ENCODE results near the gene NOP14. TPM values are rescaled to one million over a fixed set of nuclear protein-coding genes. Genes with fewer than 3 reads are reported as not detected.

Gene NOP14
- 31.7 and 35.9 TPM in 2 replicates for total RNA-seq (2014; rRNA removed; shearing (Covaris generic))
- total RNA-seq (2022): 56.7 and 66.2 TPM in 2 replicates
- percentile 81 among the genes with signal in this experiment for Bru-seq, nascent RNA
- BruChase-seq, experiment 1, labeled RNA remaining after a 6-hour chase: percentile 89 among the genes with signal in this experiment
- percentile 85 among the genes with signal in this experiment for BruChase-seq, experiment 2, labeled RNA remaining after a 2-hour chase
- long read RNA-seq, transcript NOP14-203 (18 exons, 3,538 nt): major isoform, 28 of 64 reads
- long read RNA-seq, transcript NOP14-201 (19 exons, 2,889 nt): minor isoform, 7 of 64 reads
- long read RNA-seq, partial matches to known transcripts: 3 of 64 reads
- long read RNA-seq, other reads (novel, unspliced or antisense): 23 of 64 reads

- BruUV-seq (replicated peaks): no TSS peak
- intact Hi-C loops (cut with micrococcal nuclease; ENCODE audit: unreplicated experiment): loop anchor here (2.0 to 10.0 kb wide), 3 partner anchors 111 to 499 kb away; partner anchors contain the start of genes HTT, HTT-AS and RNF4
- POLR2A ChIA-PET: interaction anchor here (0.5 to 1.5 kb wide), 12 partner anchors 9 to 1492 kb away, joined by 3 to 6 read pairs (median 4); partner anchors contain the start of gene CFAP99
- peak; percentile 100 for DNase-seq (ENCODE audit: low spot score)
- H4K20me1 ChIP-seq (ENCODE audit: insufficient read depth, low read length): peaks cover 8% of the 10 kb centered on the region
- H3K9me2 ChIP-seq (ENCODE audit: insufficient read depth, low read length): no peaks in the 10 kb centered on the region
- peaks cover 22% of the 10 kb centered on the region for H3K4me1 ChIP-seq (ENCODE audit: insufficient read depth, low read length, poor library complexity, severe bottlenecking)
- peaks cover 49% of the 10 kb centered on the region for H3K79me2 ChIP-seq (ENCODE audit: insufficient read depth, low read depth, low read length)
- no peaks in the 10 kb centered on the region for H3K9me3 ChIP-seq (ENCODE audit: low read length)
- CTCF ChIA-PET (ENCODE audit: unreplicated experiment): interaction anchor here (0.5 to 1.0 kb wide), 2 partner anchors 274 to 672 kb away, joined by 3 to 4 read pairs; no protein-coding TSS in a partner anchor
- H3K4me3 ChIP-seq (ENCODE audit: low read depth, low read length, poor library complexity, severe bottlenecking): peak within 1 kb of the TSS; percentile 83
- peaks cover 27% of the 10 kb centered on the region for H3K36me3 ChIP-seq (ENCODE audit: insufficient read depth, low read length)
- H2AFZ ChIP-seq (ENCODE audit: low read length): peak within 1 kb of the TSS; percentile 69
- H3K27ac ChIP-seq (ENCODE audit: low read depth, low read length, poor library complexity, severe bottlenecking): peak within 1 kb of the TSS; percentile 69
- TF ChIP-seq EZH2phosphoT487 (IDR thresholded peaks at IDR 0.05; ENCODE audit: borderline replicate concordance, low read depth, low read length): no peak
- TF ChIP-seq CTCF (conservative IDR thresholded peaks at IDR 0.05; ENCODE audit: low read length): peak; percentile 39; the same call in 1 of the 2 replicates
- H3K4me2 ChIP-seq (ENCODE audit: low read length): peak within 1 kb of the TSS; percentile 89
These were observed at the start of gene NOP14, which contains the start of gene GRK4 for GRCh38 chr4:2963175-2963965. Gene NOP14, minus strand, starts transcription at chr4:2963406. Its CDS starts 87 bp downstream, at chr4:2963319. Gene GRK4, plus strand, starts transcription at chr4:2963571. Its CDS starts 500 bp downstream, at chr4:2964071.

- H3K79me2 ChIP-seq (ENCODE audit: insufficient read depth, low read depth, low read length): no peaks in the 10 kb centered on the region
- no peaks in the 10 kb centered on the region for H3K9me3 ChIP-seq (ENCODE audit: low read length)
- ChIA-PET CTCF (ENCODE audit: unreplicated experiment) (no interaction called here), POLR2A (no interaction called here)
- H3K27ac ChIP-seq (ENCODE audit: low read depth, low read length, poor library complexity, severe bottlenecking): no peak overlapping the region
- no peaks in the 10 kb centered on the region for H3K36me3 ChIP-seq (ENCODE audit: insufficient read depth, low read length)
- intact Hi-C loops (cut with micrococcal nuclease; ENCODE audit: unreplicated experiment): no loop called here
- H2AFZ ChIP-seq (ENCODE audit: low read length): no peak overlapping the region
- H3K4me1 ChIP-seq (ENCODE audit: insufficient read depth, low read length, poor library complexity, severe bottlenecking): no peaks in the 10 kb centered on the region
- H3K4me3 ChIP-seq (ENCODE audit: low read depth, low read length, poor library complexity, severe bottlenecking): no peak overlapping the region
- no peak overlapping the region for H3K4me2 ChIP-seq (ENCODE audit: low read length)
- H3K9me2 ChIP-seq (ENCODE audit: insufficient read depth, low read length): no peaks in the 10 kb centered on the region
- no peaks in the 10 kb centered on the region for H4K20me1 ChIP-seq (ENCODE audit: insufficient read depth, low read length)
- no peak for DNase-seq (ENCODE audit: low spot score)
- BruUV-seq (replicated peaks): no TSS peak
- TF ChIP-seq CTCF (conservative IDR thresholded peaks at IDR 0.05; ENCODE audit: low read length): no peak
These were observed 48.4 kb upstream of the NOP14 start for GRCh38 chr4:3011456-3012220.

All from OCI-LY7 (cell line).